Trophoblast cell (in vitro differentiated cells and primary cell): Measurements from ENCODE around the gene LUM.

Experiments used
- DNase-seq, 2 donors: peaks; one replicate each; pipeline ENCODE4 v3.0.0-alpha.2; 2016
- H2AFZ ChIP-seq: 2 replicates; pipeline ENCODE4 v1.6.1; 2013; ENCODE audit warnings: low read length, moderate library complexity, mild to moderate bottlenecking; ENCODE audit not compliant: insufficient read depth, poor library complexity
- H2AK5ac ChIP-seq: 2 replicates; pipeline ENCODE4 v1.6.1; 2013; ENCODE audit warnings: mild to moderate bottlenecking, low read length
- H2BK120ac ChIP-seq: 2 replicates; pipeline ENCODE4 v1.6.1; 2013; ENCODE audit warnings: low read length, mild to moderate bottlenecking, moderate library complexity; ENCODE audit not compliant: insufficient read depth, poor library complexity
- H2BK12ac ChIP-seq: 2 replicates; pipeline ENCODE4 v1.6.1; 2013; ENCODE audit warnings: mild to moderate bottlenecking, low read length, moderate library complexity
- H2BK5ac ChIP-seq: 2 replicates; pipeline ENCODE4 v1.6.1; 2013; ENCODE audit warnings: low read length, low read depth, moderate library complexity, mild to moderate bottlenecking; ENCODE audit not compliant: poor library complexity
- H3K14ac ChIP-seq: 2 replicates; pipeline ENCODE4 v1.6.1; 2013; ENCODE audit warnings: mild to moderate bottlenecking, low read length
- H3K18ac ChIP-seq: 2 replicates; pipeline ENCODE4 v1.6.1; 2013; ENCODE audit warnings: mild to moderate bottlenecking, low read length
- H3K23ac ChIP-seq: 2 replicates; pipeline ENCODE4 v1.6.1; 2013; ENCODE audit warnings: low read length
- H3K27ac ChIP-seq: 2 replicates; pipeline ENCODE4 v1.5.1; 2013; ENCODE audit warnings: low read depth, mild to moderate bottlenecking, inconsistent platforms, low read length, moderate library complexity
- H3K27me3 ChIP-seq: 2 replicates; pipeline ENCODE4 v1.6.1; 2013; ENCODE audit warnings: inconsistent platforms, mild to moderate bottlenecking, low read length, moderate library complexity; ENCODE audit not compliant: insufficient read depth
- H3K36me3 ChIP-seq, 2 experiments: 1 replicate in 1 of 2; 2 replicates in 1 of 2; pipeline ENCODE4 v1.6.1; 2013; ENCODE audit warnings: low read length in 2 of 2, mild to moderate bottlenecking in 2 of 2, moderate library complexity in 1 of 2; ENCODE audit not compliant: insufficient read depth in 2 of 2, control insufficient read depth in 1 of 2
- H3K4ac ChIP-seq: 2 replicates; pipeline ENCODE4 v1.6.1; 2013; ENCODE audit warnings: low read depth, mild to moderate bottlenecking, low read length, moderate library complexity
- H3K4me1 ChIP-seq, 2 experiments: 1 replicate in 1 of 2; 2 replicates in 1 of 2; pipeline ENCODE4 v1.6.1; 2013; ENCODE audit warnings: low read length in 2 of 2, mild to moderate bottlenecking in 2 of 2, moderate library complexity in 1 of 2; ENCODE audit not compliant: insufficient read depth in 2 of 2, control insufficient read depth in 1 of 2
- H3K4me2 ChIP-seq: 2 replicates; pipeline ENCODE4 v1.6.1; 2013; ENCODE audit warnings: inconsistent platforms, mild to moderate bottlenecking, low read length, moderate library complexity
- H3K4me3 ChIP-seq: 2 replicates; pipeline ENCODE4 v1.5.1; 2013; ENCODE audit warnings: mild to moderate bottlenecking, low read depth, low read length, inconsistent platforms
- H3K79me1 ChIP-seq: one replicate; pipeline ENCODE4 v1.6.1; 2013; ENCODE audit warnings: low read length
- H3K79me2 ChIP-seq: 2 replicates; pipeline ENCODE4 v1.6.1; 2013; ENCODE audit warnings: low read length, mild to moderate bottlenecking; ENCODE audit not compliant: control insufficient read depth, insufficient read depth, poor library complexity
- H3K9ac ChIP-seq: 2 replicates; pipeline ENCODE4 v1.6.1; 2013; ENCODE audit warnings: mild to moderate bottlenecking, low read length
- H3K9me3 ChIP-seq: 2 replicates; pipeline ENCODE4 v1.6.1; 2013; ENCODE audit warnings: low read depth, mild to moderate bottlenecking, control low read depth, inconsistent platforms, low read length; ENCODE audit not compliant: insufficient read depth
- H4K12ac ChIP-seq: 2 replicates; pipeline ENCODE4 v1.6.1; 2013; ENCODE audit warnings: low read depth, mild to moderate bottlenecking, low read length, moderate library complexity
- H4K8ac ChIP-seq: 2 replicates; pipeline ENCODE4 v1.6.1; 2013; ENCODE audit warnings: low read depth, mild to moderate bottlenecking, low read length, moderate library complexity
- H4K91ac ChIP-seq: one replicate; pipeline ENCODE4 v1.6.1; 2013; ENCODE audit warnings: low read depth, mild to moderate bottlenecking, low read length, moderate library complexity
- WGBS: extraction: QIAGEN DNeasy Blood & Tissue Kit; methylation state at CpG from one replicate; pipeline ENCODE4 v1.1.7; 2013; ENCODE audit warnings: missing lambda C conversion rate; ENCODE audit not compliant: insufficient read length, insufficient coverage; ENCODE audit errors: extremely low coverage; 5-methylcytosine and 5-hydroxymethylcytosine counted together

Gene LUM

GRCh38 chr12:91072931-91073330 is 38.4 kb downstream of the LUM start:
- Histone ChIP-seq H3K4me1 (peaks cover 0 to 3% of the 10 kb centered on the region in 2 experiments), H2BK12ac (no peak overlapping the region), H4K91ac (no peak overlapping the region), H3K36me3 (no peaks in the 10 kb centered on the region), H2BK120ac (no peak overlapping the region), H2AK5ac (no peak overlapping the region), H2BK5ac (no peak overlapping the region), H3K18ac (no peak overlapping the region), H3K79me1 (no peaks in the 10 kb centered on the region), H3K9ac (no peak overlapping the region), H4K12ac (no peak overlapping the region), H3K4me3 (no peak overlapping the region), H4K8ac (no peak overlapping the region), H3K27me3 (no peaks in the 10 kb centered on the region), H3K79me2 (no peaks in the 10 kb centered on the region), H3K4me2 (no peak overlapping the region), H3K4ac (no peak overlapping the region), H3K14ac (no peak overlapping the region), H3K9me3 (no peaks in the 10 kb centered on the region), H3K23ac (no peak overlapping the region), H2AFZ (no peak overlapping the region), H3K27ac (no peak overlapping the region)
- no peak for DNase-seq
- WGBS, result no CpG with 5 or more reads among the region's 2 CpGs

GRCh38 chr12:91070936-91071335 is 40.4 kb downstream of the LUM start:
- Histone ChIP-seq H2AFZ (no peak overlapping the region), H3K27ac (no peak overlapping the region), H2BK5ac (no peak overlapping the region), H3K79me2 (no peaks in the 10 kb centered on the region), H3K23ac (no peak overlapping the region), H3K4ac (no peak overlapping the region), H2AK5ac (no peak overlapping the region), H3K18ac (no peak overlapping the region), H3K9me3 (no peaks in the 10 kb centered on the region), H3K27me3 (no peaks in the 10 kb centered on the region), H3K14ac (no peak overlapping the region), H3K4me1 (no peaks in the 10 kb centered on the region), H4K12ac (no peak overlapping the region), H2BK12ac (no peak overlapping the region), H4K91ac (no peak overlapping the region), H3K36me3 (no peaks in the 10 kb centered on the region), H3K4me3 (no peak overlapping the region), H3K79me1 (no peaks in the 10 kb centered on the region), H3K9ac (no peak overlapping the region), H2BK120ac (no peak overlapping the region), H3K4me2 (no peak overlapping the region), H4K8ac (no peak overlapping the region)
- no peak for DNase-seq

GRCh38 chr12:91065396-91065795 is 45.9 kb downstream of the LUM start:
- WGBS, result no CpG with 5 or more reads among the region's 3 CpGs
- H2BK12ac ChIP-seq, result no peak overlapping the region

GRCh38 chr12:91064640-91065039 is 46.7 kb downstream of the LUM start:
- WGBS, result no CpG with 5 or more reads among the region's 3 CpGs
- Histone ChIP-seq H4K91ac (no peak overlapping the region), H3K14ac (no peak overlapping the region), H3K36me3 (no peaks in the 10 kb centered on the region), H2BK120ac (no peak overlapping the region), H3K23ac (no peak overlapping the region), H3K9me3 (no peaks in the 10 kb centered on the region), H3K27ac (no peak overlapping the region), H3K4ac (no peak overlapping the region), H4K8ac (no peak overlapping the region), H3K4me3 (no peak overlapping the region), H3K27me3 (no peaks in the 10 kb centered on the region), H3K79me2 (no peaks in the 10 kb centered on the region), H2AK5ac (no peak overlapping the region), H2AFZ (no peak overlapping the region), H4K12ac (no peak overlapping the region), H3K4me1 (no peaks in the 10 kb centered on the region), H2BK12ac (no peak overlapping the region), H3K18ac (no peak overlapping the region), H3K79me1 (no peaks in the 10 kb centered on the region), H2BK5ac (no peak overlapping the region), H3K9ac (no peak overlapping the region), H3K4me2 (no peak overlapping the region)
- no peak for DNase-seq

More at GRCh38 chr12:91065396-91065795, 45.9 kb downstream of the LUM start:
- Histone ChIP-seq H3K9me3 (no peaks in the 10 kb centered on the region), H3K14ac (no peak overlapping the region), H3K27ac (no peak overlapping the region), H3K4me3 (no peak overlapping the region), H3K18ac (no peak overlapping the region), H4K12ac (no peak overlapping the region), H3K36me3 (no peaks in the 10 kb centered on the region), H3K79me1 (no peaks in the 10 kb centered on the region), H3K4me2 (no peak overlapping the region), H2BK5ac (no peak overlapping the region), H3K4me1 (no peaks in the 10 kb centered on the region), H4K91ac (no peak overlapping the region), H3K27me3 (no peaks in the 10 kb centered on the region), H3K23ac (no peak overlapping the region), H3K4ac (no peak overlapping the region), H2AK5ac (no peak overlapping the region), H4K8ac (no peak overlapping the region), H3K9ac (no peak overlapping the region), H3K79me2 (no peaks in the 10 kb centered on the region), H2AFZ (no peak overlapping the region), H2BK120ac (no peak overlapping the region)
- no peak for DNase-seq
